Fibroblast of mammary gland (primary cell): ENCODE results near the gene TMEM132C.

Experiments used
- DNase-seq: peaks from one replicate; pipeline ENCODE4 v3.0.0-alpha.2; 2010; ENCODE audit warnings: low read depth
- H3K4me3 ChIP-seq: 2 replicates; pipeline ENCODE4 v1.5.1; 2011; ENCODE audit warnings: low read depth, mild to moderate bottlenecking, low read length, moderate library complexity; ENCODE audit not compliant: control insufficient read depth
- TF ChIP-seq, protein P1 (sequence below): conservative IDR thresholded peaks from 2 replicates; pipeline ENCODE4 v1.5.1; 2011; ENCODE audit warnings: low read depth, low read length, inconsistent platforms; ENCODE audit not compliant: control insufficient read depth, insufficient read depth

TMEM132C gene

DNA sequence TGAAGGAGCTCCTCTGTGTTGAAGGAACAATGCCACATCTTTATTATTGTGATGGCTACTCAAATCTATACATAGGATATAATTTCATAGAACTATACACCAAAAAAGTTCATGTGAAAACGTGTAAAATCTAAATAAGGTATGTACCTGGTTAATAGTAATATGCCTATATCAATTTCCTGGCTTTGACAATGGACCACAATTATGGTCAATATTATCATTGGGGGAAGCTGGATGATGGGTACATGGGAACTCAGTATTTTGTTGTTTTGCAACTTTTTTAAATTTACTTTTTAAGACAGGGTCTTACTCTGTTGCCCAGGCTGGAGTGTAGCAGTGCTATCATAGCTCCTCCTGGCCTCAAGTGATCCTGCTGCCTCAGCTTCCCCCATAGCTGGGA lies 270.7 kb downstream of the TMEM132C start:
- H3K4me3 ChIP-seq: no peak overlapping the region
- DNase-seq: no peak
- TF ChIP-seq, protein P1, sequence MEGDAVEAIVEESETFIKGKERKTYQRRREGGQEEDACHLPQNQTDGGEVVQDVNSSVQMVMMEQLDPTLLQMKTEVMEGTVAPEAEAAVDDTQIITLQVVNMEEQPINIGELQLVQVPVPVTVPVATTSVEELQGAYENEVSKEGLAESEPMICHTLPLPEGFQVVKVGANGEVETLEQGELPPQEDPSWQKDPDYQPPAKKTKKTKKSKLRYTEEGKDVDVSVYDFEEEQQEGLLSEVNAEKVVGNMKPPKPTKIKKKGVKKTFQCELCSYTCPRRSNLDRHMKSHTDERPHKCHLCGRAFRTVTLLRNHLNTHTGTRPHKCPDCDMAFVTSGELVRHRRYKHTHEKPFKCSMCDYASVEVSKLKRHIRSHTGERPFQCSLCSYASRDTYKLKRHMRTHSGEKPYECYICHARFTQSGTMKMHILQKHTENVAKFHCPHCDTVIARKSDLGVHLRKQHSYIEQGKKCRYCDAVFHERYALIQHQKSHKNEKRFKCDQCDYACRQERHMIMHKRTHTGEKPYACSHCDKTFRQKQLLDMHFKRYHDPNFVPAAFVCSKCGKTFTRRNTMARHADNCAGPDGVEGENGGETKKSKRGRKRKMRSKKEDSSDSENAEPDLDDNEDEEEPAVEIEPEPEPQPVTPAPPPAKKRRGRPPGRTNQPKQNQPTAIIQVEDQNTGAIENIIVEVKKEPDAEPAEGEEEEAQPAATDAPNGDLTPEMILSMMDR: no peak

DNA sequence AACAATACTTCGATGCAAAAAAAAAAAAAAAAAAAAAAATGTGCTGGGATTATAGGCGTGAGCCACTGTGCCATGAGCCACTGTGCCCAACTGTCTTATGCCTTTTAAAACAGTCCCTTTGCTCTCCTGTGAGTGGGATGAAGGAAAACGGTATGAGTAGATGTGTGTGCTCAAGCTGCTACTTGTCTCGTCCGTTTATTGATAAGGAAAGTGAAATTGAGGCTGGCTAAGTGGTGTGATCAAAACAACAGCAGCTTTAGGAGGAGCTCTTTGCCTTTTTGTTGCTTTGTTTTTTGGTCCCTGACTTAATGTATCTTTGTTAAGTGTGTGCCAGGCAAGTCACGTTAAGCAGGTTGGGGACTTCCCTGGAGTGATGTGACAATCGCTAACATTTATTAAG lies 275.9 kb downstream of the TMEM132C start:
- DNase-seq: no peak
- H3K4me3 ChIP-seq: no peak overlapping the region
- TF ChIP-seq, protein P1: no peak

DNA sequence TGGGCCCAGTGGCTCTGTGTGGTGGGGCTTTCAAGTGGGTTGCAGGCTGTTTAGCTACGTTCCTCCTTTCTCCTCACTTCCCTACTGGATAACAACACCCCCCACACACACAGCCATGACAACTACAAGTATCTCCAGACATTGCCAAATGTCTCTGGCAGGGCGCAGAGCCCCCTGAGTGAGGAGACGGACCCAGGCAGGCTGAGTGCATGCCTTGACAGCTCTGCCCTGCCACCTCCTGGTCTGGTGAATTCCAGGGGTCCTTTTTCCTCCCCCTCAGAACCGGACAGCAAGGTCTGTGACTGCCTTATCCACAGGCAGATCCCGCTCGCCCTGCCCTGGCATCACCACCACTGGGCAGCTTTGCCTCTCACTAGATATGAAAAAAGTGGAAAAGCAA lies 276.5 kb downstream of the TMEM132C start:
- H3K4me3 ChIP-seq: no peak overlapping the region
- no peak for DNase-seq
- TF ChIP-seq, protein P1: no peak

GRCh38 chr12:128543971-128544370 lies 277.0 kb downstream of the TMEM132C start:
- TF ChIP-seq, protein P1: no peak
- H3K4me3 ChIP-seq: no peak overlapping the region
- no peak for DNase-seq

- no peak overlapping the region for H3K4me3 ChIP-seq
- TF ChIP-seq, protein P1: no peak
- no peak for DNase-seq
These were observed 282.0 kb downstream of the TMEM132C start for GRCh38 chr12:128548949-128549348.

- DNase-seq: no peak
- TF ChIP-seq, protein P1: no peak
These were observed 282.7 kb downstream of the TMEM132C start for GRCh38 chr12:128549601-128550218.

DNA sequence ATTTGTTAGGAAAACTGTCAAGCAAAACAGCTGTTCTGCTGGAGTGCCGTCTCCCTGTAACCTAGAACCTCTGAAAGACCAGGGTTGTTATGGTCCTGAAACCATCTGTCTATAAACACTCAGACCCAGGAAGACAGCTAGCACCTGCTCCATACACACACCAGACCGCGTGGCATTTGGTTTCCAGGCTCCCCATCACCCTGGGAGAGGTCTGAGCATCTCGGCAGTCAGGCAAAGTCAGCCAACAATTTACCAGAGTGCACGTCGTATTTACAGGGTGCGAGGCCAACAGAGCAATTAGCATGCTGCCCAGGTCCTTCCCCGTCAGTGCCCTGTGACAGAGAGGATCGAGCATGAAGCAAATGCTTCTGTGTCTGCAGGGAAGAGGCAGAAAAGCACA lies 284.3 kb downstream of the TMEM132C start:
- DNase-seq: no peak
- H3K4me3 ChIP-seq: no peak overlapping the region
- TF ChIP-seq, protein P1: no peak

More at GRCh38 chr12:128549601-128550218, 282.7 kb downstream of the TMEM132C start:
- no peak overlapping the region for H3K4me3 ChIP-seq
